ENCODE data around the gene NRROS.

GRCh38 chr3:196661400-196661799 is 21.9 kb downstream of the NRROS start:
- TF ChIP-seq POLR2A (IDR thresholded peaks at IDR 0.05; ENCODE audit: low read length) (no peak), GATA1 (IDR thresholded peaks at IDR 0.05; ENCODE audit: low read depth, low read length) (no peak)
